Activated CD8-positive, alpha-beta T cell treated with anti-CD3 and anti-CD28 coated beads for 36 hours (primary cell): ENCODE results near the gene DTNA. TPM values are rescaled to one million over a fixed set of nuclear protein-coding genes. Genes with fewer than 3 reads are reported as not detected.

ENCODE experiments used
- ATAC-seq: fragments of 200-7000 bp; cut with Tn5 transposase; one replicate; pipeline ENCODE4 v1.10.0; 2021; ENCODE audit warnings: mild to moderate bottlenecking, moderate library complexity
- CTCF ChIA-PET: fragments of 350-600 bp; sonication (Branson Sonifier 250); formaldehyde crosslinking; loops from one replicate; lab custom pipeline; 2021; ENCODE audit warnings: antibody characterized with exemption; lab: Charles Lee
- POLR2A ChIA-PET: fragments of 350-600 bp; sonication (Branson Sonifier 250); formaldehyde crosslinking; loops from one replicate; lab custom pipeline; 2021; ENCODE audit warnings: antibody characterized with exemption; lab: Charles Lee
- DNase-seq: peaks from one replicate; pipeline ENCODE4 v3.0.0-alpha.2; 2020
- H3K27ac Mint-ChIP-seq: one replicate; pipeline ENCODE4 v1.8.0; 2021; ENCODE audit warnings: mild to moderate bottlenecking, mixed read lengths
- H3K27me3 Mint-ChIP-seq: one replicate; pipeline ENCODE4 v1.8.0; 2021; ENCODE audit warnings: mixed read lengths
- H3K36me3 Mint-ChIP-seq: one replicate; pipeline ENCODE4 v1.8.0; 2021; ENCODE audit warnings: low read depth, mixed read lengths
- H3K4me1 Mint-ChIP-seq: one replicate; pipeline ENCODE4 v1.8.0; 2021; ENCODE audit warnings: low read depth, mixed read lengths
- H3K4me3 Mint-ChIP-seq: one replicate; pipeline ENCODE4 v1.8.0; 2021; ENCODE audit warnings: mild to moderate bottlenecking, moderate library complexity, mixed read lengths
- H3K9me3 Mint-ChIP-seq: one replicate; pipeline ENCODE4 v1.8.0; 2021; ENCODE audit warnings: mixed read lengths
- intact Hi-C: fragments of 100-400 bp; cut with micrococcal nuclease; formaldehyde crosslinking; loops from one replicate; pipeline ENCODE4 v1.10.0; 2022
- total RNA-seq, 2 experiments: library from RNA; stranded (reverse); gene quantifications; one replicate each; pipeline ENCODE4 v1.2.3, GENCODE V29; 2021
- TF ChIP-seq, protein P1 (sequence below): fragments of 200-600 bp; IDR thresholded peaks from one replicate; pipeline ENCODE4 v1.8.0; 2022; ENCODE audit warnings: antibody characterized with exemption, mild to moderate bottlenecking

The DTNA gene
- total RNA-seq, 2 experiments from 2014 or later = 0.40 to 0.41 TPM

DNA sequence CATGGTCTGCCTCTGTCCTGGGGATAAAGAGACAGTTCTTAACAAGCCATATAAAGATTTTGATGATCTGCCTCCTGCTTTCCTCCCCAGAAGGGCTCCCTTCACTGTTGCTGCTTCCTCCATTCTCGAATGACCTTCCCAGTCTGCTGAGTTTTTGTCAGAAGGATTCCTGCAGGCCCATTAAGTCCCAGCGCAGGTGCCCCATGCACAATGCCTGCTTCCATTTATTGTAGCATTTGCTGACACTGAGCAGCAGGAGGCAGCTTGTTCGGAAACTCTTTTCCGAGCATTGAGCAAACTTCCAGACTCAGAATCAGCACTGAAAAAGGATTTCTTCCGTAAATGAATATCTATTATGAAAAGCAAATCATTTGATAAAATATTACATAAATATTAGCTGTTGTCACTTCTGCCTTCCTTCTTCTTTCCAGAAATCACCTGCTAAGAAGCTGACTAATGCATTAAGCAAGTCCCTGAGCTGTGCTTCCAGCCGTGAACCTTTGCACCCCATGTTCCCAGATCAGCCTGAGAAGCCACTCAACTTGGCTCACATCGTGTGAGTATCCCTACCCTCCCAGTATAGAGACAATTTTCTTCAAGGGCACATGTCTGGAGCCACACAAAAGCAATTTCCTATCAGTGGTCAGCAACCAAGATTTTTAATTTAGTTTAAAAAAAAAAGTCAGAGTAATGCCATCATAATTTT, 110.4 kb downstream of the DTNA start:
- TF ChIP-seq, protein P1, sequence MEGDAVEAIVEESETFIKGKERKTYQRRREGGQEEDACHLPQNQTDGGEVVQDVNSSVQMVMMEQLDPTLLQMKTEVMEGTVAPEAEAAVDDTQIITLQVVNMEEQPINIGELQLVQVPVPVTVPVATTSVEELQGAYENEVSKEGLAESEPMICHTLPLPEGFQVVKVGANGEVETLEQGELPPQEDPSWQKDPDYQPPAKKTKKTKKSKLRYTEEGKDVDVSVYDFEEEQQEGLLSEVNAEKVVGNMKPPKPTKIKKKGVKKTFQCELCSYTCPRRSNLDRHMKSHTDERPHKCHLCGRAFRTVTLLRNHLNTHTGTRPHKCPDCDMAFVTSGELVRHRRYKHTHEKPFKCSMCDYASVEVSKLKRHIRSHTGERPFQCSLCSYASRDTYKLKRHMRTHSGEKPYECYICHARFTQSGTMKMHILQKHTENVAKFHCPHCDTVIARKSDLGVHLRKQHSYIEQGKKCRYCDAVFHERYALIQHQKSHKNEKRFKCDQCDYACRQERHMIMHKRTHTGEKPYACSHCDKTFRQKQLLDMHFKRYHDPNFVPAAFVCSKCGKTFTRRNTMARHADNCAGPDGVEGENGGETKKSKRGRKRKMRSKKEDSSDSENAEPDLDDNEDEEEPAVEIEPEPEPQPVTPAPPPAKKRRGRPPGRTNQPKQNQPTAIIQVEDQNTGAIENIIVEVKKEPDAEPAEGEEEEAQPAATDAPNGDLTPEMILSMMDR = no peak
- intact Hi-C loops = no loop called here
- DNase-seq (no peak), ATAC-seq (no peak)
- ChIA-PET POLR2A (no interaction called here), CTCF (interaction anchor here (1.2 kb wide), 1 partner anchor 11 kb away, joined by 4 read pairs; no protein-coding TSS in a partner anchor)
- H3K36me3 Mint-ChIP-seq = no peaks in the 10 kb centered on the region
- no peaks in the 10 kb centered on the region for H3K4me1 Mint-ChIP-seq
- H3K9me3 Mint-ChIP-seq = no peaks in the 10 kb centered on the region
- H3K27ac Mint-ChIP-seq = no peak overlapping the region
- peaks cover 10% of the 10 kb centered on the region for H3K27me3 Mint-ChIP-seq
- no peak overlapping the region for H3K4me3 Mint-ChIP-seq

- intact Hi-C loops = no loop called here
- Mint-ChIP-seq H3K36me3 (no peaks in the 10 kb centered on the region), H3K27me3 (peaks cover 6% of the 10 kb centered on the region), H3K9me3 (no peaks in the 10 kb centered on the region), H3K4me1 (no peaks in the 10 kb centered on the region), H3K27ac (no peak overlapping the region), H3K4me3 (no peak overlapping the region)
- no peak for ATAC-seq
- ChIA-PET CTCF (interaction anchor here (0.7 to 1.4 kb wide), 4 partner anchors 12 to 160 kb away, joined by 3 to 4 read pairs (median 4); no protein-coding TSS in a partner anchor), POLR2A (no interaction called here)
- TF ChIP-seq, protein P1 = no peak
- DNase-seq = no peak
These were observed 111.6 kb downstream of the DTNA start for GRCh38 chr18:34821669-34822210.

GRCh38 chr18:34828093-34828492, 118.0 kb downstream of the DTNA start:
- TF ChIP-seq, protein P1 = no peak
- Mint-ChIP-seq H3K4me3 (no peak overlapping the region), H3K9me3 (no peaks in the 10 kb centered on the region), H3K36me3 (no peaks in the 10 kb centered on the region), H3K4me1 (no peaks in the 10 kb centered on the region), H3K27me3 (peaks cover 4% of the 10 kb centered on the region), H3K27ac (no peak overlapping the region)
- ATAC-seq (no peak), DNase-seq (no peak)
- CTCF ChIA-PET = interaction anchor here (1.1 to 1.8 kb wide), 2 partner anchors 9 to 12 kb away, joined by 3 to 4 read pairs; no protein-coding TSS in a partner anchor
- POLR2A ChIA-PET = no interaction called here
- intact Hi-C loops = no loop called here

DNA sequence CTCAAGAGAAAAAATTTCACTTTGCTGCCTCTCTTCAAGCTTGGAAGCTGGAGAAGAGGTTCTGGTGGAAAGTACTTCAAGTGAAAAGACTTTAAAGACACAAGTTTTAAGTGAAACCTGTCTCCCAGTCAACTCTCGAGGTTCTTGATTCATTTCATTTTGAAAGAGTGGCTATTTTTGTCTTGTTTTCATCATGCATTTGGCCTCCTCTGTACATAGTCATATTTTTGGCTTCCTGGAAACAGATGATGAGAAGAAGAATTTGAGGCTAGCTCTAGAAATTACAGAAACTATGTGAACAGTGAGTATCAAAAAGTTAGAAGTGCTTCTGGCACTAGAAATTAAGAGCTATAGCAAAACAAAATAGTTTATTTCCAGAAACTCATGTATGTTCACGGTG, 124.8 kb downstream of the DTNA start:
- ChIA-PET POLR2A (no interaction called here), CTCF (interaction anchor here (0.6 kb wide), 1 partner anchor 13 kb away, joined by 3 read pairs; no protein-coding TSS in a partner anchor)
- ATAC-seq (peak; percentile 42), DNase-seq (no peak)
- TF ChIP-seq, protein P1 = no peak
- H3K9me3 Mint-ChIP-seq = no peaks in the 10 kb centered on the region
- intact Hi-C loops = no loop called here
- H3K36me3 Mint-ChIP-seq = no peaks in the 10 kb centered on the region
- H3K27ac Mint-ChIP-seq = peak overlapping the region; percentile 28
- no peaks in the 10 kb centered on the region for H3K27me3 Mint-ChIP-seq
- no peak overlapping the region for H3K4me3 Mint-ChIP-seq
- H3K4me1 Mint-ChIP-seq = peaks cover 12% of the 10 kb centered on the region

DNA sequence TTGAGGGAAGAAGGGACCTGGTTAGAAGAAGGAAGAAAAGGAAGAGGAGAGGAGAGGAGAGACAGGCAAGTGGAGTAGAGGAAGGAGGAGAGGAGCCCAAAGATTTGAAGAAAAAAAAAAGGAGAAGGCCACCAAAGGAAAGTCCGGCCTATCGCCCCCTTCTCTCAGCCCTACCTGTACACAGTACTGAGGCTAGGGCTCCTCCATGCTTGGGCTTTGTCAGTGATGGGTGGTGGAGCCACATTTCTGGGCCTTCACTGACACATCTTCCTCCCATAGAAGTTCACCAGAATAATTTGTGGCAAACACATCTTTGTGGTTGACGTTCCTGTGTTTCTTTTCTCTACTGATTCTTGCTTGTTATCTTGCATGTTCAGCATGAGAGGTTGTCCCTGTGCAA, 125.4 kb downstream of the DTNA start:
- TF ChIP-seq, protein P1 = no peak
- DNase-seq (no peak), ATAC-seq (no peak)
- peak overlapping the region; percentile 28 for H3K27ac Mint-ChIP-seq
- peaks cover 12% of the 10 kb centered on the region for H3K4me1 Mint-ChIP-seq
- POLR2A ChIA-PET = no interaction called here
- H3K36me3 Mint-ChIP-seq = no peaks in the 10 kb centered on the region
- CTCF ChIA-PET = interaction anchor here (0.6 kb wide), 1 partner anchor 13 kb away, joined by 3 read pairs; no protein-coding TSS in a partner anchor
- H3K27me3 Mint-ChIP-seq = no peaks in the 10 kb centered on the region
- H3K9me3 Mint-ChIP-seq = no peaks in the 10 kb centered on the region
- H3K4me3 Mint-ChIP-seq = no peak overlapping the region
- intact Hi-C loops = no loop called here
